ENCODE data around the gene MLX.

Gene MLX

DNA sequence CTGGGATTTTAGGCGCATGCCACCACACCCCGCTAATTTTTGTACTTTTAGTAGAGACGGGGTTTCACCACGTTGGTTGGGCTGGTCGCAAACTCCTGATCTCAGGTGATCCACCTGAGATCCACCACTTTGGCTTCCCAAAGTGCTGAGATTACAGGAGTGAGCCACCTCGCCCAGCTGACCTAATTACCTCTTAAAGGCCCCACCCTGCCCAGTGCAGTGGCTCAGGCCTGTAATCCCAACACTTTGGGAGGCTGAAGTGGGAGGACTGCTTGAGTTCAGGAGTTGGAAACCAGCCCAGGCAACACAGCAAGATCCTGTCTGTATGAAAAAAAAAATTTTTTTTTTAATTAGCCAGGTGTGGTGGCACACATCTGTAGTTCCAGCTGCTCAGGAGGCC is 7.8 kb upstream of the MLX start:
- DNase-seq = peak; percentile 73

DNA sequence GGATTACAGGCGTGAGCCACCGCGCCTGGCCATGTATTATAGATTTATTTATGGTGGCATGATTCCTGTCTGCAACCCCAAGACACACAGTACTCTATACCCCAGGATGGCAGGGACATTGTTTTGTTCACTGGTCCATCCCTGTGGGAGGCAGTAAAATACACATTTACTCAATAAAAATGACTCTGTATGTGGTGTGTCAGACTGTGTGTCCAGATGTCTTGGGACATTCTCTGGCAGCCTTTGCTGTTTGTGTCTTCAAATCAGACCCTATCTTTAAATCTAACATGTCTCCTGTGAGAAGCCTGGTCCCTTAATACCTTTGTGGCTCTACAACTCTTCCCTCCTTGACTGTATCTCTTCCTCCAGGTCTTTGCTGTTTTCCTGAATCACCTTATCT is 6.7 kb upstream of the MLX start:
- no peak for DNase-seq

- DNase-seq = peak; percentile 89
Measured at GRCh38 chr17:42561897-42562387, 5.0 kb upstream of the MLX start, which contains the start of gene COASY. TSS of gene COASY (plus strand) at chr17:42562148. CDS start at chr17:42562623, 475 bp downstream.

DNA sequence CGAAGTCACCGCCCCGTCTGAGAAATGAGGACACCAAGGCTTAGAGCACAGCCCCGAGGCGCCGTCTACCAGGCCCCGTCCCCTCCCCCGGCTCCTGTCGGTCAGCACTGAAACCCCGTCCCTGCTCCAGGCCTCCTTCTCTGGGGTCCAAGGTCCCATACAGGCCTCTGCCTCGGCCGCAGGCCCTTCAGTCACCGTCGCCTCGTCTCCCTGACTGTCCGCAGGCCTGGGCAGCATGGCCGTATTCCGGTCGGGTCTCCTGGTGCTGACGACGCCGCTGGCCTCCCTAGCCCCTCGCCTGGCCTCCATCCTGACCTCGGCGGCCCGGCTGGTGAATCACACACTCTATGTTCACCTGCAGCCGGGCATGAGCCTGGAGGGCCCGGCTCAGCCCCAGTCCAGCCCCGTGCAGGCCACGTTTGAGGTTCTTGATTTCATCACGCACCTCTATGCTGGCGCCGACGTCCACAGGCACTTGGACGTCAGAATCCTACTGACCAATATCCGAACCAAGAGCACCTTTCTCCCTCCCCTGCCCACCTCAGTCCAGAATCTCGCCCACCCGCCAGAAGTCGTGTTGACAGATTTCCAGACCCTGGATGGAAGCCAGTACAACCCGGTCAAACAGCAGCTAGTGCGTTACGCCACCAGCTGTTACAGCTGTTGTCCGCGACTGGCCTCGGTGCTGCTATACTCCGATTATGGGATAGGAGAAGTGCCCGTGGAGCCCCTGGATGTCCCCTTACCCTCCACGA is 4.3 kb upstream of the MLX start:
- no peak for DNase-seq

GRCh38 chr17:42563143-42563509 is 3.8 kb upstream of the MLX start:
- no peak for DNase-seq

GRCh38 chr17:42563543-42563942 is 3.4 kb upstream of the MLX start:
- peak; percentile 67 for DNase-seq

DNA sequence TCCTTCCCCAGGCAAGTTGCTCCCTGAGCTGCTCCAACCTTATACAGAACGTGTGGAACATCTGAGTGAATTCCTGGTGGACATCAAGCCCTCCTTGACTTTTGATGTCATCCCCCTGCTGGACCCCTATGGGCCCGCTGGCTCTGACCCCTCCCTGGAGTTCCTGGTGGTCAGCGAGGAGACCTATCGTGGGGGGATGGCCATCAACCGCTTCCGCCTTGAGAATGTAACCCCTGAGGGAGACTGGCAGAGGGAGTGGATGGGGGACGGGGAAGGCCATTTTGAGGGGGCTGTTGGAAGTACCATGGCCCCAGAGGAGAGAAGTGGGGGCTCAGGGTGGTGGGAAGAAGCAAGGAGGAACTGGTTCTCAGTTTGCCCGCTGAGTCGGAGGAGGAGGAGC is 3.0 kb upstream of the MLX start:
- DNase-seq = no peak

- no peak for DNase-seq
Measured at GRCh38 chr17:42564815-42565522, 1.9 kb upstream of the MLX start.

- DNase-seq = no peak
Measured at GRCh38 chr17:42565523-42566214, 1.2 kb upstream of the MLX start.

- no peak for DNase-seq
Measured at GRCh38 chr17:42566215-42566882, 551 bp upstream of the MLX start.

DNA sequence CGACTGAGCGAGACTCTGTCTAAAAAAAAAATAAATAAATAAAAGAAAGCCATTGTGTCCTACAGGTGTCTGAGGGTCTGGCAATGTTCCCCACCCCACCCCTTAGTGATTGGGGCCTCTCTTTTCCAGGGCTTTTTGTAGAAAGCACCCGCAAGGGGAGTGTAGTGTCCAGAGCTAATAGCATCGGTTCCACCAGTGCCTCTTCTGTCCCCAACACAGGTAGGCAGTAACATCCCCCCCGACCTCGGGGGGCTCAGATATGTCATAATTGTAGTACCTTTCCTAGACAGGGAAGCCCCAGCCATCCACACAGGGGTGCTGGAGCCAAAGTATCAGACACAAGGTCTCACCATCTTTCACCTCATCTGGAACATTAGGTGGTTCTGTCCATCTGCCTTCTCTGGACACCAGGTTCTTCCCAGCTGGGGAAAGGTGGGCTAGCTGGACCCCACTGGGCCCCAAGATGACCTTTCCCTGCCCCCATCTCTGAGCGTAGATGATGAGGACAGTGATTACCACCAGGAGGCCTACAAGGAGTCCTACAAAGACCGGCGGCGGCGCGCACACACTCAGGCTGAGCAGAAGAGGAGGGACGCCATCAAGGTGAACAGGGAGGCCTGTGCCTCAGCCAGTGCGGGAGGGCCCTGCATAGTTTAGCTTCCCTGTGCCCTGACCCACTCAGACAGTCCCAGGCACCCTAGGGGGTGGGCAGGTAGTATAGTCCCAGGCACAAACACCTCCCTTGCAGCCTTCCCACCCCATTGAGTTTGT is 1.6 kb downstream of the MLX start:
- no peak for DNase-seq

GRCh38 chr17:42571435-42572225 is 4.7 kb downstream of the MLX start:
- DNase-seq = no peak

DNA sequence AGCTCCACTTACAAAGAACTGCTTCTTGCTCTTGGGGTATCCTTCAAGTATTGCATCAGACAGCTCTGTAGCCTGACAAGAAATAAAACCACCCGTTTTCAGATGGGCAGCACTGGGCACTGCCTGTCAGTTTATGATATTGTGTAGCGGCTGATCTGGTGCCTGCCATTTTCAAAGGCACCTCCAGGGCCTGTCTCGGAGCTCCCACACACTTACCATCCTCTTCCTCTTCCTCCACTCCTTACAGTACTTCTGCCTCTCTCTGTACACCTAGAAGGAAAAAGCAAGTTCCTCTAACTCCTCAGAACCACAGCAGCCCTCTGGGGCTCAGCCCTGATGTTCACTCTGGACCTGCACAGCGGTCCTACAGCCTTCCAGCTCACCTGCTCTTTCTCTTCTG is 6.2 kb downstream of the MLX start:
- no peak for DNase-seq

DNA sequence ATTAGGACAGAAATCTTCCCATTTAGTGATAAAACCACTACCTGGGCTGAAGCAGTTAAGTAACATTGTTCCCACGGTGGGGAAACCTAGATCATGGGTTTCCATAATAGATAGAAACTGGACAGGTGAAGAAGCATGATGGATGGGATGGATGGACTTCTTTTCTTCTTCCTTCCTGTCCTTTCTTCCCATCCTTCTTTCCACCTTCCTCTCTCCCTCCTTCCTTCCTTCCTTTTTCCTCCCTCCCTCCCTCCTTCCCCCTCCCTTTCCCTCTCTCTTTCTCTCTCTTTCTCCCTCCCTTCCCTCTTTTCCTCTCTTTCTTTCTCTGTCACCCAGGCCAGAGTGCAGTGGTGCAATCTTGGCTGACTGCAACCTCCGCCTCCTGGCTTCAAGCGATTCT is 7.6 kb downstream of the MLX start:
- no peak for DNase-seq

DNA sequence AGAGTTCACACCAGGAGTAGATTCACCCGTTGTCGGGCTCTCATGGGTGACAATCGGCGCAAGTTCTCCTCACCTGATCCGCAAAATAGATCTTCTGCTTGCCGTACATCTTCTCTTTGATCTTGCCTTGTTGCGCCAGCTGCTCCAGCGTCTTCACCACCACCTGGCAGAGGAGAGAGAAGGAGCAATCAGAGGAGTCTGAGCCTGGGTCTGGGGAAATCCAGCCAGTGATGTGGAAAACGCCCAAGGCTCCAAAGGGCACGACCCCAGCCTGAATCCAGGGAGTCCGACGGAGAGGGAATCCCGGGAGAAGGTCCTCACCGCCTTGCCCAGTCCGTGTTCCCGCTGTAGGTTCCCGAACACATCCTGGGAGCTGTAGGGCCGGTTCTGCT is 10.2 kb downstream of the MLX start:
- DNase-seq = peak; percentile 15

- peak; percentile 89 for DNase-seq
Measured at GRCh38 chr17:42577532-42578281, 10.8 kb downstream of the MLX start, which contains the start of gene PSMC3IP. TSS of gene PSMC3IP (minus strand) at chr17:42577729. CDS start at chr17:42577686, 43 bp downstream.

DNA sequence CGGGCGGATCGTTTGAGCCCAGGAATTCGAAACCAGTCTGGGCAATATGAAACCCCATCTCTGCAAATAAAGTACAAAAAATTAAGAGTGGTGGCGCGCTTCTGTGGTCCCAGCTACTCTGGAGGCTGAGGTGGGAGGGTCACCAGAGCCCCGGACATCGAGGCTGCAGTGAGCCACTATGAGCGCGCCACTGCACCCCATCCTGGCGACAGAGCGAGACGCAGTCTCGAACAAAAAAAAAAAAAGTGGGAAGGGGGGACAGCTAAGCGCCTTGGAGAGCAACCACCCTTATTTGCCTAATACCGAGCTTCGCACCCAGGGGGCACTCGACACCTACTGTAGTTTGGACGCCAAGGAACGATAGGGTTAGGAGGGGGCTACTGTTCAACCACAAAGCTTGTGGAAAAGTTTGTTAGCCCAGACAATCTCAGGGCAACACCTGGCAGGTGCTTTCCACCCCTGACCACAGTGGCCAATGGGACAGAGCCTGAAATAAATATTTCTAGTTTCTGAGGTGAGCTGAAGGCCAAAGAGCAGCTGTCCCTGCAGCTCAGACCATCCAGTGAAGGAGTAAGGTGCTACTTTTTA is 11.5 kb downstream of the MLX start:
- DNase-seq = peak; percentile 85

DNA sequence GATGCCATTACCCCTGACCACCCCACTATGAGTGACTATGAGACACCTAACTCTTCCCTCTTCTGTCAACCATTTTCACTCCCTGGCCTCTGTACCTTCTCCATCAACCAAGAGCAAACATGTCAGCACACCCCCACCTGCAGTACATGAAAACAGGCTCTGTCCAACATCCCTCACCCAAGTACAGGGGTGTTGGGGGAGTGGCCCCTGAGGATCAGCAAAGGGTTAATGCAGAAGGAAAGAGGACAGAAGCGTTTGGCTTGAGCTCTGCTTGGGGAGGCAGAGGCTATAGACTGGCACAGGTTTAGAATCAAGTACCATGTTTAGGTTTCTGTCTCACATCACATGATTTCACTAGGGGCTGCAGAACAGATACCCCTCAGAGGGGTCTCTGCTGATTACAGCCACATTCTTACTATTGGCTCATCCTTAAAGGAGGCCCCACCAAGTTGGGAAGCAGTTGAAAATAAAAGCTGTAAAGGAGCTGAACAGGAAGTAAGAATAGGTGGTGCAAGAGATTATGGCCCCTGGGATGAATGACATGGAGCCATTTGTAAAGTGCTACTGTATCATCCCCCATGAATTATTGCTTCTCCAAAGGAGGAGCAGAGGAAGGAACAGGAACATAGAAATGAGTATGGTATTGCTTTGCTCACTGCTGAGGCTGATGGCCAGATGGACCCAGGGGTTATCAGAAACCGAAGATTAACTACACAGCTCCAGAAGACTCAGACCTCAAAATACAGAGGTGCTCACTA is 13.1 kb downstream of the MLX start:
- DNase-seq = no peak

- DNase-seq = no peak
Measured at GRCh38 chr17:42581744-42582270, 14.9 kb downstream of the MLX start.
